ENCODE results near the gene ATP6V1G3.
"Not testable (repeated sequence)": the region's sequence is repeated elsewhere in the genome, so short reads cannot be mapped to it uniquely, and the experiment has no call there.

Gene ATP6V1G3

GRCh38 chr1:198540580-198540979 is at the start of gene ATP6V1G3:
Gene ATP6V1G3 (minus strand): TSS chr1:198540680. CDS start chr1:198540650, 30 bp downstream.
- no peak for DNase-seq (ENCODE audit: low spot score)

GRCh38 chr1:198588845-198589244 is 48.4 kb upstream of the ATP6V1G3 start:
- DNase-seq (ENCODE audit: low spot score) = no peak

GRCh38 chr1:198584163-198584562 is 43.7 kb upstream of the ATP6V1G3 start:
- DNase-seq (ENCODE audit: low spot score) = no peak

- not testable (repeated sequence) for DNase-seq (ENCODE audit: low spot score)
These were observed 42.8 kb upstream of the ATP6V1G3 start for GRCh38 chr1:198583209-198583802.

GRCh38 chr1:198577444-198577843 is 37.0 kb upstream of the ATP6V1G3 start:
- DNase-seq (ENCODE audit: low spot score) = no peak

- DNase-seq (ENCODE audit: low spot score) = no peak
These were observed 35.5 kb upstream of the ATP6V1G3 start for GRCh38 chr1:198575798-198576641.

GRCh38 chr1:198575292-198575691 is 34.8 kb upstream of the ATP6V1G3 start:
- no peak for DNase-seq (ENCODE audit: low spot score)

GRCh38 chr1:198574325-198574724 is 33.8 kb upstream of the ATP6V1G3 start:
- DNase-seq (ENCODE audit: low spot score) = no peak

- no peak for DNase-seq (ENCODE audit: low spot score)
These were observed 24.2 kb upstream of the ATP6V1G3 start for GRCh38 chr1:198564716-198565115.

GRCh38 chr1:198564157-198564556 is 23.7 kb upstream of the ATP6V1G3 start:
- no peak for DNase-seq (ENCODE audit: low spot score)

- no peak for DNase-seq (ENCODE audit: low spot score)
These were observed 23.1 kb upstream of the ATP6V1G3 start for GRCh38 chr1:198563583-198563982.

GRCh38 chr1:198560161-198560560 is 19.7 kb upstream of the ATP6V1G3 start:
- no peak for DNase-seq (ENCODE audit: low spot score)

GRCh38 chr1:198559362-198559761 is 18.9 kb upstream of the ATP6V1G3 start:
- DNase-seq (ENCODE audit: low spot score) = no peak

GRCh38 chr1:198558402-198558801 is 17.9 kb upstream of the ATP6V1G3 start:
- no peak for DNase-seq (ENCODE audit: low spot score)

GRCh38 chr1:198556971-198557370 is 16.5 kb upstream of the ATP6V1G3 start:
- no peak for DNase-seq (ENCODE audit: low spot score)

GRCh38 chr1:198552668-198553416 is 12.4 kb upstream of the ATP6V1G3 start:
- no peak for DNase-seq (ENCODE audit: low spot score)

- DNase-seq (ENCODE audit: low spot score) = no peak
These were observed 10.6 kb upstream of the ATP6V1G3 start for GRCh38 chr1:198550941-198551524.

GRCh38 chr1:198549866-198550265 is 9.4 kb upstream of the ATP6V1G3 start:
- DNase-seq (ENCODE audit: low spot score) = no peak

GRCh38 chr1:198548890-198549289 is 8.4 kb upstream of the ATP6V1G3 start:
- DNase-seq (ENCODE audit: low spot score) = no peak

GRCh38 chr1:198545156-198545555 is 4.7 kb upstream of the ATP6V1G3 start:
- DNase-seq (ENCODE audit: low spot score) = no peak

GRCh38 chr1:198544265-198544664 is 3.8 kb upstream of the ATP6V1G3 start:
- no peak for DNase-seq (ENCODE audit: low spot score)

- DNase-seq (ENCODE audit: low spot score) = no peak
These were observed 3.3 kb upstream of the ATP6V1G3 start for GRCh38 chr1:198543670-198544260.

All from HuH-7 (cell line).